ENCODE data around the gene TOX4.

DNA sequence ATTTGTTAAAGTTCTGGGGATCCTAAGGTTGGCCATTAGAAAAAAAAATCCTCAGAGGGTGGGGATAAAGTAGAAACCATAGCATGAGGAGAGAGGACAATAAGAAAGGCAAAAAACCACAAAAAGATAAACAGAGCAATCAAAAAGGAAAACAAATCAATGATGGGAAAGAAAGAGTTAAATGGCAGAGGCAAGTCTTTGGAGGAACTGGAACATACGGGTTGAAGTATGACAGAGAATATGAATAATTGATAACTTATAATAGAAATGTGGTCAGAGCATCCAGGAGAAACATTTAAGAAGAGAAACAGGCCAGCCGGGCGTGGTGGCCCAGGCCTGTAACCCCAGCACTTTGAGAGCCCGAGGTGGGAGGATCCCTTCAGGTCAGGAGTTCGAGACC, 67.0 kb downstream of the TOX4 start:
- TF ChIP-seq YY1 (IDR thresholded peaks at IDR 0.05; ENCODE audit: low read depth, low read length) (no peak), JUND (IDR thresholded peaks at IDR 0.05; ENCODE audit: low read length) (no peak), SAP30 (IDR thresholded peaks at IDR 0.05; ENCODE audit: insufficient read depth, insufficient replicate concordance, low read length) (no peak), TBP (IDR thresholded peaks at IDR 0.05; ENCODE audit: low read depth, low read length) (no peak), POLR2AphosphoS5 (IDR thresholded peaks at IDR 0.05; ENCODE audit: low read depth, low read length) (no peak), GABPA (IDR thresholded peaks at IDR 0.05; ENCODE audit: borderline replicate concordance, insufficient read depth, low read length) (no peak), BCL11A (IDR thresholded peaks at IDR 0.05; ENCODE audit: low read depth in 2 of 2, low read length in 2 of 2) (no peak), GTF2F1 (IDR thresholded peaks at IDR 0.05; ENCODE audit: borderline replicate concordance, low read depth, low read length) (no peak), POLR2A (IDR thresholded peaks at IDR 0.05; ENCODE audit: control extremely low read depth in 1 of 2, low read depth in 2 of 2, low read length in 2 of 2) (no peak), CEBPB (IDR thresholded peaks at IDR 0.05; ENCODE audit: low read depth, low read length) (no peak), CTCF (IDR thresholded peaks at IDR 0.05; ENCODE audit: control extremely low read depth in 1 of 3, insufficient read depth in 1 of 3, low read depth in 1 of 3, low read length in 3 of 3) (no peak), SP2 (IDR thresholded peaks at IDR 0.05; ENCODE audit: low read length) (no peak)
- TF ChIP-seq, protein P1, sequence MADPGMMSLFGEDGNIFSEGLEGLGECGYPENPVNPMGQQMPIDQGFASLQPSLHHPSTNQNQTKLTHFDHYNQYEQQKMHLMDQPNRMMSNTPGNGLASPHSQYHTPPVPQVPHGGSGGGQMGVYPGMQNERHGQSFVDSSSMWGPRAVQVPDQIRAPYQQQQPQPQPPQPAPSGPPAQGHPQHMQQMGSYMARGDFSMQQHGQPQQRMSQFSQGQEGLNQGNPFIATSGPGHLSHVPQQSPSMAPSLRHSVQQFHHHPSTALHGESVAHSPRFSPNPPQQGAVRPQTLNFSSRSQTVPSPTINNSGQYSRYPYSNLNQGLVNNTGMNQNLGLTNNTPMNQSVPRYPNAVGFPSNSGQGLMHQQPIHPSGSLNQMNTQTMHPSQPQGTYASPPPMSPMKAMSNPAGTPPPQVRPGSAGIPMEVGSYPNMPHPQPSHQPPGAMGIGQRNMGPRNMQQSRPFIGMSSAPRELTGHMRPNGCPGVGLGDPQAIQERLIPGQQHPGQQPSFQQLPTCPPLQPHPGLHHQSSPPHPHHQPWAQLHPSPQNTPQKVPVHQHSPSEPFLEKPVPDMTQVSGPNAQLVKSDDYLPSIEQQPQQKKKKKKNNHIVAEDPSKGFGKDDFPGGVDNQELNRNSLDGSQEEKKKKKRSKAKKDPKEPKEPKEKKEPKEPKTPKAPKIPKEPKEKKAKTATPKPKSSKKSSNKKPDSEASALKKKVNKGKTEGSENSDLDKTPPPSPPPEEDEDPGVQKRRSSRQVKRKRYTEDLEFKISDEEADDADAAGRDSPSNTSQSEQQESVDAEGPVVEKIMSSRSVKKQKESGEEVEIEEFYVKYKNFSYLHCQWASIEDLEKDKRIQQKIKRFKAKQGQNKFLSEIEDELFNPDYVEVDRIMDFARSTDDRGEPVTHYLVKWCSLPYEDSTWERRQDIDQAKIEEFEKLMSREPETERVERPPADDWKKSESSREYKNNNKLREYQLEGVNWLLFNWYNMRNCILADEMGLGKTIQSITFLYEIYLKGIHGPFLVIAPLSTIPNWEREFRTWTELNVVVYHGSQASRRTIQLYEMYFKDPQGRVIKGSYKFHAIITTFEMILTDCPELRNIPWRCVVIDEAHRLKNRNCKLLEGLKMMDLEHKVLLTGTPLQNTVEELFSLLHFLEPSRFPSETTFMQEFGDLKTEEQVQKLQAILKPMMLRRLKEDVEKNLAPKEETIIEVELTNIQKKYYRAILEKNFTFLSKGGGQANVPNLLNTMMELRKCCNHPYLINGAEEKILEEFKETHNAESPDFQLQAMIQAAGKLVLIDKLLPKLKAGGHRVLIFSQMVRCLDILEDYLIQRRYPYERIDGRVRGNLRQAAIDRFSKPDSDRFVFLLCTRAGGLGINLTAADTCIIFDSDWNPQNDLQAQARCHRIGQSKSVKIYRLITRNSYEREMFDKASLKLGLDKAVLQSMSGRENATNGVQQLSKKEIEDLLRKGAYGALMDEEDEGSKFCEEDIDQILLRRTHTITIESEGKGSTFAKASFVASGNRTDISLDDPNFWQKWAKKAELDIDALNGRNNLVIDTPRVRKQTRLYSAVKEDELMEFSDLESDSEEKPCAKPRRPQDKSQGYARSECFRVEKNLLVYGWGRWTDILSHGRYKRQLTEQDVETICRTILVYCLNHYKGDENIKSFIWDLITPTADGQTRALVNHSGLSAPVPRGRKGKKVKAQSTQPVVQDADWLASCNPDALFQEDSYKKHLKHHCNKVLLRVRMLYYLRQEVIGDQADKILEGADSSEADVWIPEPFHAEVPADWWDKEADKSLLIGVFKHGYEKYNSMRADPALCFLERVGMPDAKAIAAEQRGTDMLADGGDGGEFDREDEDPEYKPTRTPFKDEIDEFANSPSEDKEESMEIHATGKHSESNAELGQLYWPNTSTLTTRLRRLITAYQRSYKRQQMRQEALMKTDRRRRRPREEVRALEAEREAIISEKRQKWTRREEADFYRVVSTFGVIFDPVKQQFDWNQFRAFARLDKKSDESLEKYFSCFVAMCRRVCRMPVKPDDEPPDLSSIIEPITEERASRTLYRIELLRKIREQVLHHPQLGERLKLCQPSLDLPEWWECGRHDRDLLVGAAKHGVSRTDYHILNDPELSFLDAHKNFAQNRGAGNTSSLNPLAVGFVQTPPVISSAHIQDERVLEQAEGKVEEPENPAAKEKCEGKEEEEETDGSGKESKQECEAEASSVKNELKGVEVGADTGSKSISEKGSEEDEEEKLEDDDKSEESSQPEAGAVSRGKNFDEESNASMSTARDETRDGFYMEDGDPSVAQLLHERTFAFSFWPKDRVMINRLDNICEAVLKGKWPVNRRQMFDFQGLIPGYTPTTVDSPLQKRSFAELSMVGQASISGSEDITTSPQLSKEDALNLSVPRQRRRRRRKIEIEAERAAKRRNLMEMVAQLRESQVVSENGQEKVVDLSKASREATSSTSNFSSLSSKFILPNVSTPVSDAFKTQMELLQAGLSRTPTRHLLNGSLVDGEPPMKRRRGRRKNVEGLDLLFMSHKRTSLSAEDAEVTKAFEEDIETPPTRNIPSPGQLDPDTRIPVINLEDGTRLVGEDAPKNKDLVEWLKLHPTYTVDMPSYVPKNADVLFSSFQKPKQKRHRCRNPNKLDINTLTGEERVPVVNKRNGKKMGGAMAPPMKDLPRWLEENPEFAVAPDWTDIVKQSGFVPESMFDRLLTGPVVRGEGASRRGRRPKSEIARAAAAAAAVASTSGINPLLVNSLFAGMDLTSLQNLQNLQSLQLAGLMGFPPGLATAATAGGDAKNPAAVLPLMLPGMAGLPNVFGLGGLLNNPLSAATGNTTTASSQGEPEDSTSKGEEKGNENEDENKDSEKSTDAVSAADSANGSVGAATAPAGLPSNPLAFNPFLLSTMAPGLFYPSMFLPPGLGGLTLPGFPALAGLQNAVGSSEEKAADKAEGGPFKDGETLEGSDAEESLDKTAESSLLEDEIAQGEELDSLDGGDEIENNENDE (IDR thresholded peaks at IDR 0.05; ENCODE audit: insufficient replicate concordance, low read length), result no peak
